GM08714 (cell line): ENCODE data around the gene ZNF804A.

Experiments
- H3K4me3 ChIP-seq: fragments of 200-500 bp; sonication (Bioruptor generic); 2 replicates; pipeline ENCODE4 v1.5.1; 2014; ENCODE audit warnings: mild to moderate bottlenecking, low read length, inconsistent platforms
- ZNF274 ChIP-seq: IDR thresholded peaks from 2 replicates; pipeline ENCODE4 v1.6.1; 2012; ENCODE audit warnings: mild to moderate bottlenecking, low read depth, low read length

Gene ZNF804A

GRCh38 chr2:184956856-184957255 is 358.5 kb downstream of the ZNF804A start:
- no peak overlapping the region for H3K4me3 ChIP-seq
- no peak for TF ChIP-seq ZNF274

GRCh38 chr2:184971546-184972068 is 373.3 kb downstream of the ZNF804A start:
- no peak for TF ChIP-seq ZNF274
- no peak overlapping the region for H3K4me3 ChIP-seq
